B cell (primary cell): ENCODE results near the gene MAGEB6B.

Experiments
- EZH2 ChIP-seq: IDR thresholded peaks from 2 replicates; pipeline ENCODE4 v1.6.1; 2012; ENCODE audit warnings: borderline replicate concordance, low read depth, mild to moderate bottlenecking, moderate library complexity, low read length; ENCODE audit not compliant: insufficient read depth, poor library complexity, severe bottlenecking
- TF ChIP-seq, protein P1 (sequence below): fragments of 200-600 bp; IDR thresholded peaks from one replicate; pipeline ENCODE4 v1.8.0; 2022; ENCODE audit warnings: antibody characterized with exemption, mild to moderate bottlenecking

- TF ChIP-seq, protein P1, sequence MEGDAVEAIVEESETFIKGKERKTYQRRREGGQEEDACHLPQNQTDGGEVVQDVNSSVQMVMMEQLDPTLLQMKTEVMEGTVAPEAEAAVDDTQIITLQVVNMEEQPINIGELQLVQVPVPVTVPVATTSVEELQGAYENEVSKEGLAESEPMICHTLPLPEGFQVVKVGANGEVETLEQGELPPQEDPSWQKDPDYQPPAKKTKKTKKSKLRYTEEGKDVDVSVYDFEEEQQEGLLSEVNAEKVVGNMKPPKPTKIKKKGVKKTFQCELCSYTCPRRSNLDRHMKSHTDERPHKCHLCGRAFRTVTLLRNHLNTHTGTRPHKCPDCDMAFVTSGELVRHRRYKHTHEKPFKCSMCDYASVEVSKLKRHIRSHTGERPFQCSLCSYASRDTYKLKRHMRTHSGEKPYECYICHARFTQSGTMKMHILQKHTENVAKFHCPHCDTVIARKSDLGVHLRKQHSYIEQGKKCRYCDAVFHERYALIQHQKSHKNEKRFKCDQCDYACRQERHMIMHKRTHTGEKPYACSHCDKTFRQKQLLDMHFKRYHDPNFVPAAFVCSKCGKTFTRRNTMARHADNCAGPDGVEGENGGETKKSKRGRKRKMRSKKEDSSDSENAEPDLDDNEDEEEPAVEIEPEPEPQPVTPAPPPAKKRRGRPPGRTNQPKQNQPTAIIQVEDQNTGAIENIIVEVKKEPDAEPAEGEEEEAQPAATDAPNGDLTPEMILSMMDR, result no peak
- TF ChIP-seq EZH2, result no peak
Measured at GRCh38 chrX:26138274-26138673, 22.1 kb upstream of the MAGEB6B start, which contains the start of gene MAGEB18.
